GM18858 (cell line): ENCODE measurements around the gene JKAMP.

Experiments
- ATAC-seq: cut with Tn5 transposase; IDR thresholded peaks from one replicate; pipeline ENCODE4 v1.9.1; 2021; ENCODE audit not compliant: unreplicated experiment

JKAMP gene

GRCh38 chr14:59537476-59537875, 53.2 kb downstream of the JKAMP start:
- no peak for ATAC-seq

- no peak for ATAC-seq
These were observed 54.6 kb downstream of the JKAMP start for GRCh38 chr14:59538936-59539335.

- no peak for ATAC-seq
These were observed 56.5 kb downstream of the JKAMP start for GRCh38 chr14:59540852-59541251.

- ATAC-seq: no peak
These were observed 57.4 kb downstream of the JKAMP start for GRCh38 chr14:59541731-59542130.

GRCh38 chr14:59543873-59544272, 59.6 kb downstream of the JKAMP start:
- ATAC-seq: no peak

GRCh38 chr14:59547310-59547709, 63.0 kb downstream of the JKAMP start:
- no peak for ATAC-seq
